Measurements from ENCODE around the gene OR52I1. TPM values are rescaled to one million over a fixed set of nuclear protein-coding genes. Genes with fewer than 3 reads are reported as not detected.
A peak's percentile ranks its signal among the peaks of the same experiment; 100 is the strongest.

Gene OR52I1
- total and polyA plus RNA-seq, 2 donors from 2014 or later, result not detected

- H3K9me3 ChIP-seq (ENCODE audit: control insufficient read depth in 2 of 3, insufficient read depth in 1 of 3, low read length in 3 of 3), result no peaks in the 10 kb centered on the region
- DNase-seq (peak in 2 of 5 donors; percentile 25 to 30), FAIRE-seq (no peak)
- peaks cover 0 to 8% (median 6%) of the 10 kb centered on the region in 3 donors for H3K36me3 ChIP-seq (ENCODE audit: control insufficient read depth in 2 of 3, insufficient read depth in 3 of 3, low read length in 3 of 3)
- peak overlapping the region; percentile 64 to 77 (median 73) for H3K4me3 ChIP-seq (ENCODE audit: low read length in 3 of 3)
- intact Hi-C loops (cut with DNase I), result no loop called here
- H3K27me3 ChIP-seq (ENCODE audit: control insufficient read depth, insufficient read depth, low read length), result no peaks in the 10 kb centered on the region
- peak overlapping the region; percentile 11 to 77 (median 28) for H3K9ac ChIP-seq (ENCODE audit: low read length in 3 of 3)
- peaks cover 0 to 5% (median 0%) of the 10 kb centered on the region in 3 donors for H3K4me1 ChIP-seq (ENCODE audit: control insufficient read depth in 2 of 3, insufficient read depth in 2 of 3, low read depth in 1 of 3, low read length in 3 of 3)
- no peak for TF ChIP-seq CTCF (IDR thresholded peaks at IDR 0.05; ENCODE audit: borderline replicate concordance, extremely low read depth, insufficient read depth)
- H3K27ac ChIP-seq (ENCODE audit: low read depth in 2 of 2, low read length in 2 of 2), result no peak overlapping the region
Observed at GRCh38 chr11:4607096-4607495, 13.3 kb downstream of the OR52I1 start.

GRCh38 chr11:4607781-4608666, 14.2 kb downstream of the OR52I1 start, which contains the start of gene TRIM68:
Gene TRIM68, minus strand, starts transcription at chr11:4608231. Its CDS starts 2,727 bp downstream, at chr11:4605504.
- Histone ChIP-seq H3K27ac (ENCODE audit: low read depth in 2 of 2, low read length in 2 of 2) (peak within 1 kb of the TSS; percentile 81 to 82), H3K36me3 (ENCODE audit: control insufficient read depth in 2 of 3, insufficient read depth in 3 of 3, low read length in 3 of 3) (peaks cover 0 to 5% (median 2%) of the 10 kb centered on the region in 3 donors), H3K4me3 (ENCODE audit: low read length in 3 of 3) (peak within 1 kb of the TSS; percentile 64 to 77 (median 73)), H3K9ac (ENCODE audit: low read length in 3 of 3) (peak within 1 kb of the TSS; percentile 11 to 77 (median 28)), H3K27me3 (ENCODE audit: control insufficient read depth, insufficient read depth, low read length) (no peaks in the 10 kb centered on the region), H3K9me3 (ENCODE audit: control insufficient read depth in 2 of 3, insufficient read depth in 1 of 3, low read length in 3 of 3) (no peaks in the 10 kb centered on the region), H3K4me1 (ENCODE audit: control insufficient read depth in 2 of 3, insufficient read depth in 2 of 3, low read depth in 1 of 3, low read length in 3 of 3) (peaks cover 0 to 5% (median 0%) of the 10 kb centered on the region in 3 donors)
- no peak for TF ChIP-seq CTCF (IDR thresholded peaks at IDR 0.05; ENCODE audit: borderline replicate concordance, extremely low read depth, insufficient read depth)
- DNase-seq (peak; percentile 96 to 99 (median 98)), FAIRE-seq (peak; percentile 88)
- intact Hi-C loops (cut with DNase I), result no loop called here

- Histone ChIP-seq H3K4me1 (ENCODE audit: control insufficient read depth in 2 of 3, insufficient read depth in 2 of 3, low read depth in 1 of 3, low read length in 3 of 3) (peaks cover 0 to 5% (median 0%) of the 10 kb centered on the region in 3 donors), H3K4me3 (ENCODE audit: low read length in 3 of 3) (peak overlapping the region in 2 of 3 donors; percentile 4 to 17), H3K9ac (ENCODE audit: low read length in 3 of 3) (no peak overlapping the region), H3K27ac (ENCODE audit: low read depth in 2 of 2, low read length in 2 of 2) (no peak overlapping the region), H3K27me3 (ENCODE audit: control insufficient read depth, insufficient read depth, low read length) (no peaks in the 10 kb centered on the region), H3K9me3 (ENCODE audit: control insufficient read depth in 2 of 3, insufficient read depth in 1 of 3, low read length in 3 of 3) (no peaks in the 10 kb centered on the region), H3K36me3 (ENCODE audit: control insufficient read depth in 2 of 3, insufficient read depth in 3 of 3, low read length in 3 of 3) (no peaks in the 10 kb centered on the region)
- intact Hi-C loops (cut with DNase I), result no loop called here
- FAIRE-seq, result no peak
- no peak for TF ChIP-seq CTCF (IDR thresholded peaks at IDR 0.05; ENCODE audit: borderline replicate concordance, extremely low read depth, insufficient read depth)
- DNase-seq, result no peak
Observed at GRCh38 chr11:4610258-4610935, 16.6 kb downstream of the OR52I1 start.
